Activated CD8-positive, alpha-beta memory T cell treated with anti-CD3 and anti-CD28 coated beads, Interleukin-2, amount 50 U/mL, for 24 hours (primary cell): ENCODE measurements around the gene VSIG2.

ENCODE experiments used
- DNase-seq: peaks from one replicate; pipeline ENCODE4 v3.0.0-alpha.2; 2020; ENCODE audit errors: extremely low read depth

The VSIG2 gene

DNA sequence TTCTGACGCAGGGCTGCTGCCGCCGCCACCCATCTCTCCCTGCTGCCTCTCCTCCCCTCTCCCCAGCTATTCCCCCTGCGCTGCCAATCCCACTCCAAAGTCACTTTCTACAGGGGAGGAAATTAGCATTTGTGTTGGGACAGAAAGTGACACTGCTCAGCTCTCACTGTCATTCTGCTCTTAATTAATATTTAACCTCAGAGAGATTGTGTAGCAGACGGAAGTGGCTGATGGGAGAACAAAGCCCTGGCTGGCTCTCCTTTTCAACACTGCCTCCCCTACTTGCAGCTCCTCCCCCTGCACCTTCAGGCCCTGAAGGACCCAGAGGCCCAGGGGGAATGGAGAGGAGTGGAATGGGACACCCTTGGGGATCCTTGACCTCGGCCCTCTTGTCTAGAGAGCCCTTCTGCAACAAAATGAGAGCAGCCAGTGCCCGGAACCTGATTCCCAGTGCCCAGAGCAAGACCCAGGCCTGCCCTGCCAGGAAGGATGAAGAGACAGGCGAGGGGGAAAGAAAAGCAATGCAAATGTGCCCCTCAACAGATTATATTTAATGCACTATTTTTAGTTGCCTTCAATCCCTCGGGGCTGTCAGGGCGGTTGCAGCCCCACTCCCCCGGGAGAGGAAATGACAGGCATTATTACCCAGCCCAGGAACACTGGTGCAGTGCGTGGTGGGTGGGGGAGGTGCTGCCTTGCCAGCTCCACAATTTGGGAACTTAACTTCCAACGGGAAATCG lies 26.9 kb downstream of the VSIG2 start:
- DNase-seq, result no peak

DNA sequence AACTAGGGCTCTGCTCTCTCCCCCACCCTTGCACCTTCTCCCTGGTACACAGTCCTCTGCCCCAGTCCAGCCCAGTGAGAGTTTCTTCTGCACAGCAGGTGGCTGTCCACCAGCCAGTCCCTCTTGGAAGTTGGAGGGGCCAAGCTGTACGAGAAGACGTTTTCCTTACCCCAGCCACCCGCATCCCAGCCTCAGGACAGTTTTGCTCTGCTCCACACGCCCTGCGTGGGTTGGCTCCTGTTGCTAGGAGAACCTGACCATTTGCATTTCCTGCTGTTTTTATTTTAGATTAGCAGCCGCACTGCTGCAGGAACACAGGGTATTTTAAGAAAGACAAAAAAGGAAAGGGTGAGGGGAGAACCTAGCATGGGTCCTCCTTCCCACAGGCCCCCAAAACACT lies 29.9 kb downstream of the VSIG2 start:
- DNase-seq, result no peak

GRCh38 chr11:124719534-124719933 lies 32.5 kb downstream of the VSIG2 start:
- DNase-seq, result no peak

- DNase-seq, result no peak
Measured at GRCh38 chr11:124718801-124719200, 33.3 kb downstream of the VSIG2 start.

DNA sequence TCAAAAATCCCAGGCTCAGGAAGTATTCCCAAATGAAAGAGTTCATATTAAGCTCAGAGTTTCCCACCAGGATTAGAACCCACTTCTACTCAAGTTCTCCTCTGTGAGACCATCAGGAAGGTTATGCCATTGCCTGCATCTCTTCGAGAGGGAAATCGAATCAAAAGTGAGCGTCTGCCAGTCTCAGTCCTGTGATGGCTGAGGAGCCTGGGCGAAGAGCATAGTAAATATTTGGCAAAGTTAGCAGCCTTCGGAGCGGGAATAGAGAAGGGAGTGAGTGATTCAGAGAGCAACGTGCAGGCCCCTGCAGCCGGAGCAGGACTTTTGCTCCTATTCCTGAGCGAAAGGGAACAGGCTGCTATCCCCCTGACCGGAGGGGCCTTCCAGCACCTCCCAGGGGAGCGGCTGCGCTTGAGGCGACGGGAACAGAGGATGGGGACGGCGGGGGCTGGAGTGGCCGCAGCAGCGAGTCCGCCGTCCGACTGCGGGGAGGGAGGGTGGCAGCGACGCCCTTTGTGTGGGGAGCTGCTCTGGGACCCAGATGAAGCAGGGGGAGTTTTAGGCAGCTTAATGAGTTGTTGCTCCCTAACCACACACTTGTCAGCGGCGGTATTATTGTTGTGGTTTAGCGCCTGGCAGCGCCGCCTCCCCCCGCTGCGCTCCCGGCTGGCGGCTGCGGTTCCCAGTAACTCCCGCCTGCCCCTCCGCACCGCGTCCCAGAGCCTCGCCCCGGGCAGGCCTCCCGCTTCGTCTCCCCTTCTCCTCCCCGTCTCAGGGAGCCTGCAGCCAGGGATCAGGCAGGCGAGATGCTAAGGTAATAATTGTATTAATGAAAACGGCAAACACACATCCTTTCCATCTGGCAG lies 34.0 kb downstream of the VSIG2 start:
- DNase-seq, result no peak

GRCh38 chr11:124717421-124717785 lies 34.7 kb downstream of the VSIG2 start:
- no peak for DNase-seq

GRCh38 chr11:124716591-124716990 lies 35.5 kb downstream of the VSIG2 start:
- DNase-seq, result no peak

- DNase-seq, result no peak
Measured at GRCh38 chr11:124712392-124712791, 39.7 kb downstream of the VSIG2 start.

GRCh38 chr11:124707829-124708228 lies 44.2 kb downstream of the VSIG2 start:
- DNase-seq, result no peak

DNA sequence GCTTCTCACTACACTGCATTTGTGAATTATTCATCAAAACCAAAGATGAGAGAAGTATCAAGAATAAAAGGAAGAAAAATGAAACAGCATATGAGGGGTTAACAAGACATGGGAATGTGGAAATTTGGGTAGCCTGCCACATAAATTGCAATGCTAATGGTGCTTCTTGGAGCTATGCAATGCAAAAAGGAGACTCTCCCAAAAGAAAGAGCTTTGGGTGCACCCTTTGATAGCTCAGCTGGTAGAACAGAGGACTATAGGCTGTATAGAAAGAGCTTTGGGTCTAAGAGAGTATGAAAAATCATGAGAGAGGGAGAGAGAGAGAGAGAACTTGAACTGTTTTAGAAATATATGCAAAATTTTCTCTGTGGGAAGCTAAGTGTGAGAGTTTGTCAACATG lies 52.0 kb downstream of the VSIG2 start:
- DNase-seq, result no peak

DNA sequence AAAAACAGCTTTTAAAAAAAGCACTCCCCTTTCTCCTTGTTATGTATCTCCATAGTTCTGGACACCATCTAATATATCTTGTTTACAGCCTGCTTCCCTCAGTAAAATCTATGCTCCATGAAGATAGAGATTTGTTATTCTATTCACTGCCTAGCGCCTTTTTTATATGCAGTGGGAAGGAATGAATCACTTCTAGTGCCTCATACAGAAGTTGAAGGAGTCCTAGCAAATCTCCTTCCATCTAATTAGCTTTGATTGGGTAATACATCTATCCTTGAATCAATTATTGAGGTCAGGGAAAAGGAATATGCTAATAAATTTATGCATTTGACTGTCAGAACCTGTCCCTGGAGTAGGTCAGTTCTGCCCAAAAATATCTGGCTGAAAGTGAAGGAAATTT lies 52.5 kb downstream of the VSIG2 start:
- DNase-seq, result no peak
